GM18873 (cell line): ENCODE results near the gene PCDHGB2.
"Not testable (repeated sequence)": the region's sequence is repeated elsewhere in the genome, so short reads cannot be mapped to it uniquely, and the experiment has no call there.

Source experiments
- ATAC-seq: cut with Tn5 transposase; IDR thresholded peaks from one replicate; pipeline ENCODE4 v1.9.1; 2021; ENCODE audit warnings: mild to moderate bottlenecking, moderate library complexity, moderate number of reproducible peaks; ENCODE audit not compliant: unreplicated experiment, low FRiP score

The PCDHGB2 gene

DNA sequence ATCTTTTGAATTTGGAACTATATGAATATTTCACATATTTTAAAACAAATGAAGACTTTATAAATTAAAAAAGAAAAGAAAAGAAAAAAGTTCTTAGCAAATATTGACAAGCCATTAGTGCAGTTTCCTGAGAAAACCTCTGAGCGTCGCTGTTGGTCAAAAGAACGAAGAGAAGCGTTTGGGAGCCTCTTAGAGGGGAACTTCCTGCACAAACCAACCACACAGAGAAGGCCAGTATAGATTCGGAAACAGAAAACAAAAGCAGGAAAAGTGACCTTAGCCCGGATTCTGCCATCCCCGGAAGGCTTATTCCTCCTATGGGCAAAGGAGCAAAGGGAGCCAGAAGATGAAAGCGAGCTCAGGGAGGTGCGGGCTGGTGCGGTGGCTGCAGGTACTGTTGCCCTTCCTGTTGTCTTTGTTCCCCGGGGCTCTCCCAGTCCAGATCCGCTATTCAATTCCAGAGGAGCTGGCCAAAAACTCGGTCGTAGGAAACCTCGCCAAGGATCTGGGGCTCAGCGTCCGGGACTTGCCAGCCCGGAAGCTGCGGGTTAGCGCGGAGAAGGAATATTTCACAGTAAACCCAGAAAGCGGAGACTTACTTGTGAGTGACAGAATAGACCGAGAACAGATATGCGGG, at the start of gene PCDHGB2:
Gene PCDHGB2, plus strand, starts transcription at position 205 of the 637 bp plus-strand sequence. Its CDS starts 142 bp downstream, at position 347.
- ATAC-seq, result peak; percentile 84

DNA sequence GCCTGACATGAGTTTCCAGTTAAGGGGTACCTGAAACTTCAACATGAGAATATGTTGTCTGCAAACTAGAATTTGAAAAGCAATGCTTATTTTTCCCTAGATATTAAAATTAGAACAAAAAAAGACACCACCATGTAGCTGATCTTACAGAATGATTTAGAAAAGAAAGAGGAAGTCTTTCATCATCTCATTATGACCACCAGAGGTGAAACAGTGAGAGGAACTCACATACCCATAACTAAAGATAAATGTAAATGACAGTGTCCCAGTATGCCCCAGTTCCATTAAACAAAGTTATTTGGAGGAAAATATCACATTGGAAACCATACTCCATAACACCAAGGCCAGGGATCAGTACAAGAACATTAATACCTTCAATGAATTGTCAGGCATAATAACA, 46.1 kb upstream of the PCDHGB2 start:
- no peak for ATAC-seq

DNA sequence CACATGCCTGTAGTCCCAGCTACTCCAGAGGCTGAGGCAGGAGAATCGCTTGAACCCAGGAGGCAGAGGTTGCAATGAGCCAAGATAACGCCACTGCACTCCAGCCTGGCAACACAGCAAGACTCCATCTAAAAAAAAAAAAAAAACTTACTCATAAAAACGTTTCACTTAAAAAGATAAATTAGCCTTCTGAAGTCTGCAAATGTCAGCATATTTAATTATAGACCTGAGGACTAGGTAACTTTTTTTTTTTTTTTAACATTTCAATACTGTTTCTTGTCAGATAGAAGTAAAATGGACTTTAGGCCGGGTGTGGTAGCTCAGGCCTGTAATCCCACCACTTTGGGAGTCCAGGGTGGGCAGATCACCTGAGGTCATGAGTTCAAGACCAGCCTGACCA, 42.8 kb upstream of the PCDHGB2 start:
- not testable (repeated sequence) for ATAC-seq

DNA sequence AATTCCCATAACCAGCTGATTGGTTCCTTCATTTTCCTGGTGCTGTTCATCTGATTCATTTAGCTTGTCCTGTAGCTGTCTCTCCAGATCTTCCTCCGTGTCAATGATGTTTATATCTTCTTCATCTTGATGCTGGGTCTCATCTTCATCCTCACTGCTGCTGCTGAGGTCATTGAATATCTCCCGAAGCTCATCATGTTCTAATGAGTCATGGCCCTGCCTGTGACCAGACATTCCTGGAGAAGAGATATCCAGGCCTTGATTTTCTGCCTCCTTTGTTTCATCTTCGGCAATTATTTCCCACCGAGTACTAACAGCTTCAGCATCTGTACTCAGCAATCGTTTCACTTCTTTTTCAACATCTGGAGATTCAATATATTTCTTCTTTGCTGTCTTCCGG, 40.6 kb upstream of the PCDHGB2 start:
- no peak for ATAC-seq

DNA sequence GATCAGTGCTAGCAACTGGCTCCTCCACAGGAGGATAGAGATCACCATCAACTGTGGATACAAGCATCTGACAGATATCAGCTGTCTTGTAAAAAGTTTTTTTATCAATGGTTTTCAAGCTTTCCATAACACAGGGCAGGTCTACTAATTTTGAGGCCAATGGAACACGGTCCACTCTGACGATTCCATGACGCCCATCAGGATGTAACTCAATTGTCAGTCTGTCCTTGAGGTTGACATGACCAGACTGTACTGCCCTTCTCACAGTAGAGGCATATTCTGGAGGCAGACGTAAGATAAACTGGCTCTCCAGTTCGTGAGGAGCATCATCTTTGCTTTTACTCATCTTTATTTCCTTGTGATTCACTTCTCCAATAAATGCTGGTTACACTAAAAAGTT, 40.1 kb upstream of the PCDHGB2 start:
- no peak for ATAC-seq

DNA sequence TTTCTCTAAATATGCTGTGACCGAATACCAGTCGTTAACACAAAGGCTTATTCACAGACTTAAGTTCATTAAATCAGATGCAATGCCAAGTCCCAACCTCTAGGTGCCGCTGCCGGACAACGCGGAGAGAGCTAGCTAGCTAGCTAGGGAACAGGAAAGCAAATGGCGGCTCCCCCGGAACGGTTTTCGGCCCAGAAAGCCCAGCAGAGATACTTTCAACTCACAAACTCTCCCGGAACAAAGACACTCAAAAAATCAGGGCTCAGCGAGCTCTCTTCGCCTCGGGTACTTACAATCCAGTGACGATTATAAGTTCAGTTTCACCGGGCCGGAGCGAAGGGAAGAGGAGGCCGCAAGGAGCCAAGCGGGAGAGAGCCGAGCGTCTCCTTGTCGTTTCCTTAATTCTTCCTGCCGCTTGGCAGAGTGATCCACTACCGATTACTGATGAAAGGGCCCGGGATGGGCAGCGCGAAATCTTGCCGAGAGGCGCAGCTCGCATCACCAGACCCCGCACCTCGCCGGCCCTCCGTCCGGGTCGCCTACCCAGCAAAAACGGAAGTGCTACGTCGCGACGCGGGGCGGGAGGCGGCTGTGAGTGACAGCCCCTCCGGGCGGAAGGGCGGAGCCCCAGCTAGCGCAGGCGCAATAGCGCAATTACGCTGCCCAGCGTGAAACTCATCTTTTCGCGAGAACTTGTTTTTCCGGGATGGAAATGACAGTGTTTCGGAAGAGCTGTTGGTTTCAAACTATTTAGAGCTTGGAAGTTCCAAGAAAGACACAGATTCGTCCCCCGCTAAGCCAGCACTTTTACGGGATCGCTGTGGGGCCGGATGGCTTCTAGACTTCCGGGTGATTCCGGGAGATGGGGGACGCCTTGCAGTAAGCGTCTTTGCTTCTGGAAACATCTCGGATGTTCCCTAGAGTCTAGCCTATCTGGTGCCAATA, 39.3 kb upstream of the PCDHGB2 start, which contains the start of gene TAF7:
Gene TAF7, minus strand, starts transcription at position 560 of the 945 bp plus-strand sequence. CDS start 740 bp downstream, outside the sequence.
- peak; percentile 83 for ATAC-seq

DNA sequence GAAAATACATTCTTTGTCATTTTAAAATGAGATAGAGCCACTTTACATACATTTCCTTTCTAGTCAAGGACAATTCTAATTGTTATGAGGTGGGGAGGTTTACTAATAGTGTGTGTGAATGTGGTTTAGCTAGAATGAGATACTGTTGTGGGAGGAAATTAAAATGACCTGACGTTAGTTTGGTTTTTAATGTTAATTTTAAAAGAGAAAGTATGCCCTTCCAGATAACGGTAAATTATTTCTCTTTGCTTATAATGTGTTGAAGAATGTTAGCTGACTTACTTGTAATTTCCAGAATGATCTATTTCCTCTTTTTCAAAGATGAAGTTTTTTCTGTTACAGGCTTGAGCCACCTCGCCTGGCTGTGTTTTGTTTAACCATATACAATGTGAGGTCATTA, 37.5 kb upstream of the PCDHGB2 start:
- ATAC-seq, result no peak

DNA sequence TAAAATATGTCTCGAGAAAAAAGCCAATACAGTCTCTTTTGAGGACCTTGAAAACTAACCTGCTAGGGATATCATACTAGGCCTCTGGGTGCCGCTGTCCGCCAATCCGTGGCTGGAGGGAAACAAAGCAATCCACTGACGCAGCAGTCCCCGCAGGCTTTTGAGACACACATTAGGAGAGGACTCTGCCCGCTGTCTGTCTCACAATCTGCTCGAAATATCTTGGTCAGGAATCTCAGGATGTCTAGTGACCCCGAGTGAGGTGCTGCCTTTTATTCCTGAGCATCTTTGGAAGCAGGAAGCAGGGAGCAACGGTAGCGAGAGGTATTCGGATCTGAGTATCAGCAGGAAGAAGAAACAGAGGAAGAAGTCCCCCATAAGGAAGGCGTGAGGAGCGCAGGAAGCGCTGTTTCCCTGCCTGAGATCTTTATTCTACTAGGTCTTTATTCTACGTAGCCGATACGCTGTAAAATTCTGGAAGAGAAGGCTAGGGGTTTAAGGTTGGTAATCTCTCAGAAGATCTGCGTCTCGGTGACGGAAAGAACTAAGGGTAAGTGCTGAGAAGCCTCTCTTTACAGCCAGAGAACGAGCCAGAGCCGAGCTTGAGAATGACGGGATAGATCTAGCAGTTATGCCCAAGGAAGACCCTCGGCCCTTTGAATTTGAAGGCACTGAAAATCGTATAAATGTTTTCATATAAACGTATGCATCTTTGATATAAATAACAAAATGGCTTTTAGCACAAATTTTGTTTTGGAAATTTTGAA, 33.5 kb upstream of the PCDHGB2 start:
- ATAC-seq, result peak; percentile 92

- no peak for ATAC-seq
Observed at GRCh38 chr5:141328231-141328630, 31.6 kb upstream of the PCDHGB2 start.

GRCh38 chr5:141330299-141331080, 29.3 kb upstream of the PCDHGB2 start, which contains the start of gene PCDHGA1:
Gene PCDHGA1, plus strand, starts transcription at chr5:141330514.
- ATAC-seq, result no peak

- ATAC-seq, result not testable (repeated sequence)
Observed at GRCh38 chr5:141332571-141332970, 27.2 kb upstream of the PCDHGB2 start.

GRCh38 chr5:141338538-141339306, 21.1 kb upstream of the PCDHGB2 start, which contains the start of gene PCDHGA2:
Gene PCDHGA2, plus strand, starts transcription at chr5:141338760.
- ATAC-seq, result no peak

DNA sequence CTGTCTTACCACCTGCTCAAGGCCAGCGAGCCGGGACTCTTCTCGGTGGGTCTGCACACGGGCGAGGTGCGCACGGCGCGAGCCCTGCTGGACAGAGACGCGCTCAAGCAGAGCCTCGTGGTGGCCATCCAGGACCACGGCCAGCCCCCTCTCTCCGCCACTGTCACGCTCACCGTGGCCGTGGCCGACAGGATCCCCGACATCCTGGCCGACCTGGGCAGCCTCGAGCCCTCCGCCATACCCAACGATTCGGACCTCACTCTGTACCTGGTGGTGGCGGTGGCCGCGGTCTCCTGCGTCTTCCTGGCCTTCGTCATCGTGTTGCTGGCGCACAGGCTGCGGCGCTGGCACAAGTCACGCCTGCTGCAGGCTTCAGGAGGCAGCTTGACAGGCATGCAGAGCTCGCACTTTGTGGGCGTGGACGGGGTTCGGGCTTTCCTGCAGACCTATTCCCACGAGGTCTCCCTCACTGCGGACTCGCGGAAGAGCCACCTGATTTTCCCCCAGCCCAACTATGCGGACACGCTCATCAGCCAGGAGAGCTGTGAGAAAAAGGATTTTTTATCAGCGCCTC, 18.9 kb upstream of the PCDHGB2 start:
- ATAC-seq, result not testable (repeated sequence)

DNA sequence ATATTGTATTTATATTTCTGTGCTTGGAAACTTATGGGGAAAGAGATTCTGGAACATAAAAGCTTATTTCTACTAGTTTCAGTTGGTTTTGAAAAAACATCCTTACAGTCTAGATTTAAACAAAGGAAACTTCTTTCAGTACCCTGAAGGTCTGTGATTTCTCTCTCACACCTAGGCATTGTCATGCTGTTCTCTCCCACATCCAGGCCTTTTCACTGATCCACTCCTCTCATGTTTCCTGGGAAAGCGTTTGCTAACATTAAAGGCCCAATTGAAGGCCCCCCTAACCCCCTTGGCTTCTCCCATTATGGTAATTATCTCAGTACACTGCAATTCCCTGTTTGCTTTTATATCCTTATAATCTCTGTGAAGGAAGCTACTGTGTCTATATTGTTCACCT, 17.0 kb upstream of the PCDHGB2 start:
- ATAC-seq, result no peak

DNA sequence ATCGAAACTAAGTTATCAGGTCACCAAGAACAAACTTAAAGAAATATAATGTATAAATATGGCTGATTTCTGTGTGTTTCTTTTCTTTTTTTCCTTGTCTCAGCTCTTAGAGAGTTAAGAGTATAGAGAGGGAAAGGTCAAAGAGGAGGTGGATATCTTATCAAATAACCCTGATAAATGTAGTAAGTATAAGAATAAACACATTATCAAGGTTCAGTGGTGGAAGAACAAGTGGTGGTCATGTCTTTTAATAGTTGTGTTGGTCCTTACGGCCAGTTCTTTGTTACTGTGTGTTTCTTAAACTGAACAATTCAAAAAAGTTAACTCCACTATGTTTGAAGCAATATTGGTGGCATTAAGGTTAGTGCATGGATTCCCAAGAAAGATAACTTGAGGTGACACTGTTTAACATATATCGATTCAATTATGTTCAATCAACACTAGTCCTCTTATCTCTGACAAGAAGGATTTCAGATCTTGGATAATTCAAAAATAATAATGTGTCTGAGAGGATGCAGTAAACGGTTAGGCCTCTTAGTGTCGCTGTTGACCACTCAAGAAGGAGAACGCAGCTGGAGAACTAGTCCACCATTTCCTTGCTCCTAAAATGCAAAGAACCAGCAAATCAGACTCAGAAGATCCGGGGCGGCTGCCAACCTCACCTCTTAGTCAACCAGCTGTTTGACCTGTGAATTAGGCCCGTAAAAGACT, 16.4 kb upstream of the PCDHGB2 start, which contains the start of gene PCDHGA3:
Gene PCDHGA3, plus strand, starts transcription at position 588 of the 711 bp plus-strand sequence. CDS start 205 bp downstream, outside the sequence.
- no peak for ATAC-seq

DNA sequence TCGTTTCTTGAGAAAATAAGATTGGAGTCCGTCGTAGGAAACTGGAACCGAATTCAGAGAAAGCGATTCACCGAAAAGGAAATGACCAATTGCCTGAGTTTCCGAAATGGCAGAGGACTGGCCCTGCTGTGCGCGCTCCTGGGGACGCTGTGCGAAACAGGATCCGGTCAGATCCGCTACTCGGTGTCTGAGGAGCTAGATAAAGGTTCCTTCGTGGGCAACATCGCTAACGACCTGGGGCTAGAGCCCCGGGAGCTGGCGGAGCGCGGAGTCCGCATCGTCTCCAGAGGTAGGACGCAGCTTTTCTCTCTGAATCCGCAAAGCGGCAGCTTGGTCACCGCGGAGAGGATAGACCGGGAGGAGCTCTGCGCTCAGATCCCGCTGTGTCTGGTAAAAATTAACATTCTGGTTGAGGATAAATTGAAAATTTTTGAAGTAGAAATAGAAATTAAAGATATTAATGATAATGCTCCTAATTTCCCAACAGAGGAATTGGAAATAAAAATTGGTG, 15.8 kb upstream of the PCDHGB2 start:
- no peak for ATAC-seq

- ATAC-seq, result no peak
Observed at GRCh38 chr5:141345327-141345726, 14.5 kb upstream of the PCDHGB2 start.

GRCh38 chr5:141346017-141346416, 13.8 kb upstream of the PCDHGB2 start:
- ATAC-seq, result not testable (repeated sequence)
